SU-DHL-6 (cell line): ENCODE measurements around the gene ADPRHL1.

Experiments
- EZH2phosphoT487 ChIP-seq: fragments of 200-600 bp; sonication (generic), shearing (Covaris generic); conservative IDR thresholded peaks from 2 replicates; pipeline ENCODE4 v1.6.1; 2018; ENCODE audit warnings: mild to moderate bottlenecking, antibody characterized with exemption, low read length, moderate library complexity, mixed read lengths
- TF ChIP-seq, protein P1 (sequence below): fragments of 200-600 bp; sonication (generic); IDR thresholded peaks from one replicate; pipeline ENCODE4 v1.5.1; 2017; ENCODE audit warnings: antibody characterized with exemption, mild to moderate bottlenecking, low read length, moderate library complexity; ENCODE audit not compliant: insufficient read depth, poor library complexity, severe bottlenecking

DNA sequence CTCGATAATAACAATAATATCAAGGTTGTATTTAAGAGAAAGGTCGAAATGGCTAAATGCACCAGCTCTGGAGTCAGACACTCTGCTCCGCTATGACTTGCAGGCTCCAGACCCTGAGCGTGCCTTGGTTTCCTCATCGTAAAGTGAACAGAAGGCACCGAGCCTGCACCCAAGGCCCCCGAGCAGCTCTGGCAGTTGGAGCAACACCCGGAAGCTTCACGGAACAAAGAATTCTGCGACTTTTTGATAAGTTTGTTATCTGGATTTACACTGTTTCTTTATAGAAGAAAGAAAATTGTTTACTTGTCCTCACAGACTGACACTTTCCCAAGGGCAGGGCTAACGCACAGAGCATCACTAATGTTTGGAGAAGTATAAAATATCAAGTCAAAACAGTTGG lies 93.7 kb downstream of the ADPRHL1 start:
- TF ChIP-seq, protein P1, sequence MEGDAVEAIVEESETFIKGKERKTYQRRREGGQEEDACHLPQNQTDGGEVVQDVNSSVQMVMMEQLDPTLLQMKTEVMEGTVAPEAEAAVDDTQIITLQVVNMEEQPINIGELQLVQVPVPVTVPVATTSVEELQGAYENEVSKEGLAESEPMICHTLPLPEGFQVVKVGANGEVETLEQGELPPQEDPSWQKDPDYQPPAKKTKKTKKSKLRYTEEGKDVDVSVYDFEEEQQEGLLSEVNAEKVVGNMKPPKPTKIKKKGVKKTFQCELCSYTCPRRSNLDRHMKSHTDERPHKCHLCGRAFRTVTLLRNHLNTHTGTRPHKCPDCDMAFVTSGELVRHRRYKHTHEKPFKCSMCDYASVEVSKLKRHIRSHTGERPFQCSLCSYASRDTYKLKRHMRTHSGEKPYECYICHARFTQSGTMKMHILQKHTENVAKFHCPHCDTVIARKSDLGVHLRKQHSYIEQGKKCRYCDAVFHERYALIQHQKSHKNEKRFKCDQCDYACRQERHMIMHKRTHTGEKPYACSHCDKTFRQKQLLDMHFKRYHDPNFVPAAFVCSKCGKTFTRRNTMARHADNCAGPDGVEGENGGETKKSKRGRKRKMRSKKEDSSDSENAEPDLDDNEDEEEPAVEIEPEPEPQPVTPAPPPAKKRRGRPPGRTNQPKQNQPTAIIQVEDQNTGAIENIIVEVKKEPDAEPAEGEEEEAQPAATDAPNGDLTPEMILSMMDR = no peak
- no peak for TF ChIP-seq EZH2phosphoT487
